Measurements from ENCODE around the gene APCDD1L.

The APCDD1L gene

GRCh38 chr20:58428364-58428763 lies 86.8 kb downstream of the APCDD1L start:
- TF ChIP-seq NFIC (IDR thresholded peaks at IDR 0.05) (no peak), TCF12 (IDR thresholded peaks at IDR 0.05; ENCODE audit: low read depth) (no peak), EGR1 (IDR thresholded peaks at IDR 0.05) (no peak), TEAD4 (IDR thresholded peaks at IDR 0.05) (no peak), TAF1 (IDR thresholded peaks at IDR 0.05; ENCODE audit: low read depth) (no peak), CEBPB (IDR thresholded peaks at IDR 0.05) (no peak), ZBTB7A (IDR thresholded peaks at IDR 0.05; ENCODE audit: low read depth) (no peak), RAD21 (IDR thresholded peaks at IDR 0.05; ENCODE audit: low read depth) (no peak), USF1 (IDR thresholded peaks at IDR 0.05) (no peak), YY1 (IDR thresholded peaks at IDR 0.05; ENCODE audit: low read depth) (no peak), EP300 (IDR thresholded peaks at IDR 0.05; ENCODE audit: borderline replicate concordance) (no peak)

GRCh38 chr20:58424218-58424969 lies 90.8 kb downstream of the APCDD1L start:
- TF ChIP-seq REST (IDR thresholded peaks at IDR 0.05; ENCODE audit: low read depth) = no peak
- TF ChIP-seq TAF1 (IDR thresholded peaks at IDR 0.05; ENCODE audit: low read depth) = no peak
- TF ChIP-seq RAD21 (IDR thresholded peaks at IDR 0.05; ENCODE audit: low read depth) = no peak
- no peak for TF ChIP-seq YY1 (IDR thresholded peaks at IDR 0.05; ENCODE audit: low read depth)
- TF ChIP-seq USF1 (IDR thresholded peaks at IDR 0.05) = no peak
- no peak for TF ChIP-seq ZBTB7A (IDR thresholded peaks at IDR 0.05; ENCODE audit: low read depth)
- no peak for TF ChIP-seq MAX (IDR thresholded peaks at IDR 0.05)
- no peak for TF ChIP-seq NFIC (IDR thresholded peaks at IDR 0.05)
- TF ChIP-seq CEBPB (IDR thresholded peaks at IDR 0.05) = no peak
- no peak for TF ChIP-seq EP300 (IDR thresholded peaks at IDR 0.05; ENCODE audit: borderline replicate concordance)
- TF ChIP-seq EGR1 (IDR thresholded peaks at IDR 0.05) = no peak
- TF ChIP-seq FOXM1 (IDR thresholded peaks at IDR 0.05; ENCODE audit: borderline replicate concordance, low read depth) = no peak
- TF ChIP-seq TCF12 (IDR thresholded peaks at IDR 0.05; ENCODE audit: low read depth) = no peak
- no peak for TF ChIP-seq CREB1 (IDR thresholded peaks at IDR 0.05; ENCODE audit: low read depth)
- TF ChIP-seq TEAD4 (IDR thresholded peaks at IDR 0.05) = no peak

- no peak for TF ChIP-seq EGR1 (IDR thresholded peaks at IDR 0.05)
- TF ChIP-seq CEBPB (IDR thresholded peaks at IDR 0.05) = no peak
- no peak for TF ChIP-seq REST (IDR thresholded peaks at IDR 0.05; ENCODE audit: low read depth)
- no peak for TF ChIP-seq FOXM1 (IDR thresholded peaks at IDR 0.05; ENCODE audit: borderline replicate concordance, low read depth)
- no peak for TF ChIP-seq MAX (IDR thresholded peaks at IDR 0.05)
These were observed 93.7 kb downstream of the APCDD1L start for GRCh38 chr20:58421497-58421850.

- no peak for TF ChIP-seq TCF12 (IDR thresholded peaks at IDR 0.05; ENCODE audit: low read depth)
- TF ChIP-seq EGR1 (IDR thresholded peaks at IDR 0.05) = no peak
- no peak for TF ChIP-seq CREB1 (IDR thresholded peaks at IDR 0.05; ENCODE audit: low read depth)
- no peak for TF ChIP-seq EP300 (IDR thresholded peaks at IDR 0.05; ENCODE audit: borderline replicate concordance)
- no peak for TF ChIP-seq FOXM1 (IDR thresholded peaks at IDR 0.05; ENCODE audit: borderline replicate concordance, low read depth)
- no peak for TF ChIP-seq CEBPB (IDR thresholded peaks at IDR 0.05)
- no peak for TF ChIP-seq USF1 (IDR thresholded peaks at IDR 0.05)
- no peak for TF ChIP-seq MAX (IDR thresholded peaks at IDR 0.05)
These were observed 94.3 kb downstream of the APCDD1L start for GRCh38 chr20:58420798-58421496.

All from Ishikawa (cell line).